Measurements from ENCODE around the gene TBC1D20. TPM values are rescaled to one million over a fixed set of nuclear protein-coding genes. Genes with fewer than 3 reads are reported as not detected.

Gene TBC1D20
- total RNA-seq, 2 experiments from 2014 or later: 15.7 to 16.1 TPM

- ATAC-seq (ENCODE audit: poor library complexity) (peak; percentile 38), DNase-seq (peak in 3 of 14 experiments; percentile 25 to 61 (median 28))
- TF ChIP-seq CTCF (IDR thresholded peaks at IDR 0.05): no peak
- Histone ChIP-seq H3K27ac (ENCODE audit: low read depth in 1 of 2, low read length in 2 of 2) (no peak overlapping the region), H3K9me3 (ENCODE audit: control insufficient read depth in 1 of 2, insufficient read depth in 1 of 2, low read length in 2 of 2) (peaks cover 0 to 3% of the 10 kb centered on the region in 2 experiments), H3K27me3 (ENCODE audit: control insufficient read depth in 1 of 2, insufficient read depth in 2 of 2, low read length in 2 of 2) (no peaks in the 10 kb centered on the region), H3K36me3 (ENCODE audit: insufficient read depth, low read length) (peaks cover 34% of the 10 kb centered on the region), H3K4me3 (ENCODE audit: low read length) (no peak overlapping the region), H3K4me1 (ENCODE audit: insufficient read depth, low read length) (peaks cover 11% of the 10 kb centered on the region)
- no peak overlapping the region for H3K27ac Mint-ChIP-seq
- H3K4me3 Mint-ChIP-seq: no peak overlapping the region
- intact Hi-C loops (cut with DNase I, micrococcal nuclease): no loop called here
- ChIA-PET CTCF (interaction anchor here (0.5 to 0.7 kb wide), 2 partner anchors 16 to 127 kb away, joined by 3 read pairs; no protein-coding TSS in a partner anchor), POLR2A (no interaction called here)
- H3K9me3 Mint-ChIP-seq: no peaks in the 10 kb centered on the region
- no peaks in the 10 kb centered on the region for H3K27me3 Mint-ChIP-seq
- H3K36me3 Mint-ChIP-seq (ENCODE audit: low read depth): peaks cover 52% of the 10 kb centered on the region
- peaks cover 28% of the 10 kb centered on the region for H3K4me1 Mint-ChIP-seq (ENCODE audit: low read depth)
These were observed 18.8 kb upstream of the TBC1D20 start for GRCh38 chr20:481167-481566.

GRCh38 chr20:480044-480443 is 17.7 kb upstream of the TBC1D20 start:
- Histone ChIP-seq H3K4me1 (ENCODE audit: insufficient read depth, low read length) (peaks cover 11% of the 10 kb centered on the region), H3K9me3 (ENCODE audit: control insufficient read depth in 1 of 2, insufficient read depth in 1 of 2, low read length in 2 of 2) (peaks cover 0 to 3% of the 10 kb centered on the region in 2 experiments), H3K27ac (ENCODE audit: low read depth in 1 of 2, low read length in 2 of 2) (no peak overlapping the region), H3K4me3 (ENCODE audit: low read length) (no peak overlapping the region), H3K36me3 (ENCODE audit: insufficient read depth, low read length) (peaks cover 28% of the 10 kb centered on the region), H3K27me3 (ENCODE audit: control insufficient read depth in 1 of 2, insufficient read depth in 2 of 2, low read length in 2 of 2) (no peaks in the 10 kb centered on the region)
- no peak overlapping the region for H3K4me3 Mint-ChIP-seq
- ATAC-seq (ENCODE audit: poor library complexity): no peak
- intact Hi-C loops (cut with DNase I, micrococcal nuclease): no loop called here
- H3K9me3 Mint-ChIP-seq: no peaks in the 10 kb centered on the region
- peaks cover 41% of the 10 kb centered on the region for H3K36me3 Mint-ChIP-seq (ENCODE audit: low read depth)
- peaks cover 28% of the 10 kb centered on the region for H3K4me1 Mint-ChIP-seq (ENCODE audit: low read depth)
- no peak overlapping the region for H3K27ac Mint-ChIP-seq
- ChIA-PET POLR2A (no interaction called here), CTCF (interaction anchor here (2.2 kb wide), 1 partner anchor 126 kb away, joined by 12 read pairs; no protein-coding TSS in a partner anchor)
- DNase-seq: no peak
- H3K27me3 Mint-ChIP-seq: no peaks in the 10 kb centered on the region
- no peak for TF ChIP-seq CTCF (IDR thresholded peaks at IDR 0.05)

GRCh38 chr20:479487-479886 is 17.2 kb upstream of the TBC1D20 start:
- TF ChIP-seq CTCF (IDR thresholded peaks at IDR 0.05): no peak
- intact Hi-C loops (cut with DNase I, micrococcal nuclease): loop anchor here (1.0 to 5.0 kb wide), 4 partner anchors 17 to 125 kb away; partner anchors contain the start of gene TBC1D20 (in 2 of the 2)
- ChIA-PET POLR2A (no interaction called here), CTCF (interaction anchor here (1.4 to 2.2 kb wide), 2 partner anchors 16 to 125 kb away, joined by 3 to 12 read pairs; no protein-coding TSS in a partner anchor)
- no peaks in the 10 kb centered on the region for H3K27me3 ChIP-seq (ENCODE audit: control insufficient read depth in 1 of 2, insufficient read depth in 2 of 2, low read length in 2 of 2)
- ATAC-seq (ENCODE audit: poor library complexity) (no peak), DNase-seq (no peak)
- no peak overlapping the region for H3K27ac Mint-ChIP-seq
- peaks cover 0 to 3% of the 10 kb centered on the region in 2 experiments for H3K9me3 ChIP-seq (ENCODE audit: control insufficient read depth in 1 of 2, insufficient read depth in 1 of 2, low read length in 2 of 2)
- H3K36me3 ChIP-seq (ENCODE audit: insufficient read depth, low read length): peaks cover 28% of the 10 kb centered on the region
- peaks cover 28% of the 10 kb centered on the region for H3K4me1 Mint-ChIP-seq (ENCODE audit: low read depth)
- no peaks in the 10 kb centered on the region for H3K27me3 Mint-ChIP-seq
- no peak overlapping the region for H3K4me3 ChIP-seq (ENCODE audit: low read length)
- no peak overlapping the region for H3K4me3 Mint-ChIP-seq
- H3K36me3 Mint-ChIP-seq (ENCODE audit: low read depth): peaks cover 36% of the 10 kb centered on the region
- H3K4me1 ChIP-seq (ENCODE audit: insufficient read depth, low read length): peaks cover 11% of the 10 kb centered on the region
- no peaks in the 10 kb centered on the region for H3K9me3 Mint-ChIP-seq
- H3K27ac ChIP-seq (ENCODE audit: low read depth in 1 of 2, low read length in 2 of 2): no peak overlapping the region

All from CD4-positive, alpha-beta T cell (primary cell).